CD14-positive monocyte (primary cell): Measurements from ENCODE around the gene ZNF749. TPM values are rescaled to one million over a fixed set of nuclear protein-coding genes. Genes with fewer than 3 reads are reported as not detected.

Experiments used
- DNase-seq, 3 donors: peaks; one replicate each; pipeline ENCODE4 v3.0.0-alpha.2; 2011 to 2022
- H2AFZ ChIP-seq: 2 replicates; pipeline ENCODE4 v1.6.0; 2012; ENCODE audit warnings: mild to moderate bottlenecking, low read depth, low read length, inconsistent platforms; ENCODE audit not compliant: insufficient read depth, poor library complexity, severe bottlenecking
- H3K27ac ChIP-seq, 2 donors: 1 replicate in 1 of 2; 2 replicates in 1 of 2; pipeline ENCODE4 v1.5.1; 2012 to 2013; ENCODE audit warnings: low read length in 2 of 2, control low read depth in 1 of 2, inconsistent platforms in 1 of 2, low read depth in 1 of 2, mild to moderate bottlenecking in 1 of 2
- H3K27me3 ChIP-seq, 2 donors: one replicate each; pipeline versions ENCODE4 v1.6.0 to v1.6.1; 2011 to 2013; ENCODE audit warnings: low read length in 2 of 2; ENCODE audit not compliant: control insufficient read depth in 2 of 2, insufficient read depth in 2 of 2
- H3K36me3 ChIP-seq, 2 donors: replicated peaks in 1 of 2; 1 replicate in 1 of 2; 2 replicates in 1 of 2; pipeline versions ENCODE4 v1.5.1 to v1.6.1; 2012 to 2013; ENCODE audit warnings: low read length in 2 of 2, control low read depth in 1 of 2, inconsistent platforms in 1 of 2, mild to moderate bottlenecking in 1 of 2; ENCODE audit not compliant: insufficient read depth in 2 of 2, control insufficient read depth in 1 of 2
- H3K4me1 ChIP-seq, 2 donors: 1 replicate in 1 of 2; 2 replicates in 1 of 2; pipeline versions ENCODE4 v1.5.1 to v1.6.1; 2012 to 2013; ENCODE audit warnings: low read length in 2 of 2, control low read depth in 1 of 2, inconsistent platforms in 1 of 2, mild to moderate bottlenecking in 1 of 2, moderate library complexity in 1 of 2; ENCODE audit not compliant: insufficient read depth in 2 of 2, control insufficient read depth in 1 of 2
- H3K4me2 ChIP-seq: replicated peaks from 2 replicates; pipeline ENCODE3; 2012; ENCODE audit warnings: low read length, moderate library complexity, mild to moderate bottlenecking; ENCODE audit not compliant: poor library complexity, severe bottlenecking; ENCODE audit errors: extremely low read depth
- H3K4me3 ChIP-seq, 3 experiments: fragments of 200-600 bp in 1 of 3; sonication (generic) in 1 of 3; replicated peaks in 1 of 3; 1 replicate in 2 of 3; 2 replicates in 1 of 3; pipeline ENCODE4 v1.5.1; 2011 to 2013; ENCODE audit warnings: low read length in 3 of 3, mild to moderate bottlenecking in 3 of 3, control low read depth in 2 of 3, low read depth in 2 of 3, inconsistent platforms in 1 of 3, moderate library complexity in 1 of 3
- H3K79me2 ChIP-seq: 2 replicates; pipeline ENCODE4 v1.6.0; 2012; ENCODE audit warnings: mild to moderate bottlenecking, control low read depth, inconsistent platforms, low read length, moderate library complexity; ENCODE audit not compliant: insufficient read depth
- H3K9ac ChIP-seq: 2 replicates; pipeline ENCODE4 v1.6.0; 2017; ENCODE audit warnings: low read length, mild to moderate bottlenecking; ENCODE audit not compliant: insufficient read depth, poor library complexity, severe bottlenecking
- H3K9me3 ChIP-seq, 2 donors: replicated peaks in 1 of 2; 1 replicate in 1 of 2; 2 replicates in 1 of 2; pipeline versions ENCODE4 v1.5.1 to v1.6.1; 2012 to 2013; ENCODE audit warnings: low read length in 2 of 2, control low read depth in 1 of 2; ENCODE audit not compliant: control insufficient read depth in 1 of 2, insufficient read depth in 1 of 2
- H4K20me1 ChIP-seq: 2 replicates; pipeline ENCODE4 v1.6.0; 2012; ENCODE audit warnings: mild to moderate bottlenecking, low read length, control low read depth, moderate library complexity; ENCODE audit not compliant: insufficient read depth
- H3K27ac Mint-ChIP-seq, 7 donors: one replicate each; pipeline ENCODE4 v1.8.0; 2020; ENCODE audit warnings: mild to moderate bottlenecking in 7 of 7, mixed read lengths in 7 of 7, moderate library complexity in 6 of 7, inconsistent platforms in 2 of 7
- H3K27me3 Mint-ChIP-seq, 3 donors: one replicate each; pipeline ENCODE4 v1.8.0; 2021 to 2022; ENCODE audit warnings: low read depth in 3 of 3, mild to moderate bottlenecking in 3 of 3, mixed read lengths in 3 of 3, moderate library complexity in 3 of 3, inconsistent platforms in 1 of 3
- H3K36me3 Mint-ChIP-seq, 2 donors: one replicate each; pipeline ENCODE4 v1.8.0; 2020; ENCODE audit warnings: mixed read lengths in 2 of 2, inconsistent platforms in 1 of 2, mild to moderate bottlenecking in 1 of 2
- H3K4me1 Mint-ChIP-seq: one replicate; pipeline ENCODE4 v1.8.0; 2020; ENCODE audit warnings: mild to moderate bottlenecking, mixed read lengths
- H3K4me3 Mint-ChIP-seq, 2 donors: one replicate each; pipeline ENCODE4 v1.8.0; 2020; ENCODE audit warnings: mild to moderate bottlenecking in 2 of 2, mixed read lengths in 2 of 2, moderate library complexity in 1 of 2
- H3K9me3 Mint-ChIP-seq, 7 donors: one replicate each; pipeline ENCODE4 v1.8.0; 2020 to 2022; ENCODE audit warnings: mixed read lengths in 7 of 7, mild to moderate bottlenecking in 6 of 7, moderate library complexity in 6 of 7, inconsistent platforms in 2 of 7
- WGBS: methylation state at CpG from one replicate; pipeline ENCODE4 v1.1.5; 2013; ENCODE audit warnings: missing lambda C conversion rate; ENCODE audit not compliant: insufficient coverage; 5-methylcytosine and 5-hydroxymethylcytosine counted together
- intact Hi-C, 2 donors: fragments of 100-400 bp; cut with micrococcal nuclease; formaldehyde crosslinking; loops; one replicate each; pipeline versions ENCODE4 v1.15.0 to v1.15.1; 2023
- polyA plus RNA-seq, 3 donors: library from polyadenylated mRNA; depleted of rRNA in 1 of 3; unstranded in 2 of 3; stranded (reverse) in 1 of 3; fragments of 300-500 nt in 2 of 3; fragments of >200 nt in 1 of 3; fragmentation: Illumina TruSeq in 2 of 3; gene quantifications; 1 replicate in 2 of 3; 2 replicates in 1 of 3; pipeline ENCODE4 v1.2.3, GENCODE V29; 2012 to 2021
- TF ChIP-seq, protein P1 (sequence below): fragments of 200-600 bp; IDR thresholded peaks from one replicate; pipeline ENCODE4 v1.8.0; 2022; ENCODE audit warnings: antibody characterized with exemption, mild to moderate bottlenecking

The ZNF749 gene
- polyA plus RNA-seq, 3 donors, result 3.4 to 9.0 (median 3.7) TPM

DNA sequence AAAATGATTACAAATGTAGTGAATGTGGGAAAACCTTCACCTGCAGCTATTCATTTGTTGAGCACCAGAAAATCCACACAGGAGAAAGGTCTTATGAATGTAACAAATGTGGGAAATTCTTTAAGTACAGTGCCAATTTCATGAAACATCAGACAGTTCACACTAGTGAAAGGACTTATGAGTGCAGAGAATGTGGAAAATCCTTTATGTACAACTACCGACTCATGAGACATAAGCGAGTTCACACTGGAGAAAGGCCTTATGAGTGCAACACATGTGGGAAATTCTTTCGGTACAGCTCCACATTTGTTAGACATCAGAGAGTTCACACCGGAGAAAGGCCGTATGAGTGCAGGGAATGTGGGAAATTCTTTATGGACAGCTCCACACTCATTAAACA is 36.3 kb upstream of the ZNF749 start:
- no peak overlapping the region for H3K4me3 Mint-ChIP-seq
- H3K4me2 ChIP-seq, result no peak overlapping the region
- no peaks in the 10 kb centered on the region for H4K20me1 ChIP-seq
- peaks cover 68 to 76% of the 10 kb centered on the region in 2 donors for H3K9me3 ChIP-seq
- DNase-seq, result no peak
- peaks cover 56 to 57% of the 10 kb centered on the region in 2 donors for H3K36me3 Mint-ChIP-seq
- peaks cover 55 to 92% (median 70%) of the 10 kb centered on the region in 7 donors for H3K9me3 Mint-ChIP-seq
- intact Hi-C loops, result no loop called here
- peaks cover 3% of the 10 kb centered on the region for H3K79me2 ChIP-seq
- TF ChIP-seq, protein P1, sequence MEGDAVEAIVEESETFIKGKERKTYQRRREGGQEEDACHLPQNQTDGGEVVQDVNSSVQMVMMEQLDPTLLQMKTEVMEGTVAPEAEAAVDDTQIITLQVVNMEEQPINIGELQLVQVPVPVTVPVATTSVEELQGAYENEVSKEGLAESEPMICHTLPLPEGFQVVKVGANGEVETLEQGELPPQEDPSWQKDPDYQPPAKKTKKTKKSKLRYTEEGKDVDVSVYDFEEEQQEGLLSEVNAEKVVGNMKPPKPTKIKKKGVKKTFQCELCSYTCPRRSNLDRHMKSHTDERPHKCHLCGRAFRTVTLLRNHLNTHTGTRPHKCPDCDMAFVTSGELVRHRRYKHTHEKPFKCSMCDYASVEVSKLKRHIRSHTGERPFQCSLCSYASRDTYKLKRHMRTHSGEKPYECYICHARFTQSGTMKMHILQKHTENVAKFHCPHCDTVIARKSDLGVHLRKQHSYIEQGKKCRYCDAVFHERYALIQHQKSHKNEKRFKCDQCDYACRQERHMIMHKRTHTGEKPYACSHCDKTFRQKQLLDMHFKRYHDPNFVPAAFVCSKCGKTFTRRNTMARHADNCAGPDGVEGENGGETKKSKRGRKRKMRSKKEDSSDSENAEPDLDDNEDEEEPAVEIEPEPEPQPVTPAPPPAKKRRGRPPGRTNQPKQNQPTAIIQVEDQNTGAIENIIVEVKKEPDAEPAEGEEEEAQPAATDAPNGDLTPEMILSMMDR, result no peak
- H3K4me1 Mint-ChIP-seq, result no peaks in the 10 kb centered on the region
- no peaks in the 10 kb centered on the region for H3K27me3 ChIP-seq
- no peak overlapping the region for H3K4me3 ChIP-seq
- no peak overlapping the region for H2AFZ ChIP-seq
- no CpG with 5 or more reads among the region's 5 CpGs for WGBS
- peaks cover 0 to 3% (median 2%) of the 10 kb centered on the region in 3 donors for H3K27me3 Mint-ChIP-seq
- H3K27ac ChIP-seq, result no peak overlapping the region
- peaks cover 35 to 63% of the 10 kb centered on the region in 2 donors for H3K36me3 ChIP-seq
- no peaks in the 10 kb centered on the region for H3K4me1 ChIP-seq
- no peak overlapping the region for H3K27ac Mint-ChIP-seq
- H3K9ac ChIP-seq, result no peak overlapping the region

GRCh38 chr19:57403737-57404563 is 31.2 kb upstream of the ZNF749 start:
- peaks cover 4 to 13% of the 10 kb centered on the region in 2 donors for H3K36me3 ChIP-seq
- H3K27ac ChIP-seq, result no peak overlapping the region
- H3K36me3 Mint-ChIP-seq, result peaks cover 5 to 8% of the 10 kb centered on the region in 2 donors
- TF ChIP-seq, protein P1, result no peak
- H3K4me1 ChIP-seq, result no peaks in the 10 kb centered on the region
- no peak overlapping the region for H3K9ac ChIP-seq
- H3K4me1 Mint-ChIP-seq, result no peaks in the 10 kb centered on the region
- no peak overlapping the region for H3K4me2 ChIP-seq
- WGBS, result 97% methylated on average over 8 of the region's 9 CpGs
- H3K4me3 Mint-ChIP-seq, result no peak overlapping the region
- H3K79me2 ChIP-seq, result no peaks in the 10 kb centered on the region
- no peak overlapping the region for H3K27ac Mint-ChIP-seq
- no peak for DNase-seq
- peaks cover 9 to 45% (median 34%) of the 10 kb centered on the region in 7 donors for H3K9me3 Mint-ChIP-seq
- H2AFZ ChIP-seq, result no peak overlapping the region
- intact Hi-C loops, result loop anchor here in 1 of 2 donors (10.0 kb wide), 1 partner anchor 751 kb away; the partner anchor contains the start of gene ZNF329
- H3K27me3 ChIP-seq, result no peaks in the 10 kb centered on the region
- H3K27me3 Mint-ChIP-seq, result peaks cover 0 to 2% (median 1%) of the 10 kb centered on the region in 3 donors
- no peak overlapping the region for H3K4me3 ChIP-seq
- H3K9me3 ChIP-seq, result peaks cover 29 to 33% of the 10 kb centered on the region in 2 donors
- H4K20me1 ChIP-seq, result no peaks in the 10 kb centered on the region
